GM18868 (cell line): Measurements from ENCODE around the gene PTGR3.
"Not testable (repeated sequence)": the region's sequence is repeated elsewhere in the genome, so short reads cannot be mapped to it uniquely, and the experiment has no call there.

Source experiments
- ATAC-seq: cut with Tn5 transposase; IDR thresholded peaks from one replicate; pipeline ENCODE4 v1.9.1; 2021; ENCODE audit warnings: mild to moderate bottlenecking, moderate library complexity; ENCODE audit not compliant: unreplicated experiment

The PTGR3 gene

DNA sequence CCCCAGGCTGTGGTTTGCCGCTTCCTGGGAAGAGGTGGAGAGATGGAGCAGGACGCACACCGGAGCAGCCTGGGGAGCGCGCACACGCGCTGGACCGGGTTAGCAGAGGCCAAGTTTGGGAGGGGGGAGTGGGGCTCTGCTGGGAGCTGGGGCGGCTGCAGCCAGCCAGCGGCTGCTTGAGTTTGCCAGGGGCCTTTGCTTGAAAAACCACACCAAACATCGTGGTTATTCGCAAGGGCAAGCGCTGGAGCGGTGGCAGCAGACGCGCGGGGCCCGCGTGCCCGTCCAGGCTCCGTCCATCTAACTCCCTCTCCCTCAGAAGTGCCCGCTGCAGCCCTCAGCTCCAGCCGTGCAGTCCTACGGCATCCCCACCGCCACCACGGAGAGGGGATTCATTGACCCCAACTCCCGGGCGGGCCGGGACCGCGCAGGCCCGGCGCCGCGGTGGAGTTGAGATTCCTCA is 4.6 kb downstream of the PTGR3 start:
- ATAC-seq = no peak

DNA sequence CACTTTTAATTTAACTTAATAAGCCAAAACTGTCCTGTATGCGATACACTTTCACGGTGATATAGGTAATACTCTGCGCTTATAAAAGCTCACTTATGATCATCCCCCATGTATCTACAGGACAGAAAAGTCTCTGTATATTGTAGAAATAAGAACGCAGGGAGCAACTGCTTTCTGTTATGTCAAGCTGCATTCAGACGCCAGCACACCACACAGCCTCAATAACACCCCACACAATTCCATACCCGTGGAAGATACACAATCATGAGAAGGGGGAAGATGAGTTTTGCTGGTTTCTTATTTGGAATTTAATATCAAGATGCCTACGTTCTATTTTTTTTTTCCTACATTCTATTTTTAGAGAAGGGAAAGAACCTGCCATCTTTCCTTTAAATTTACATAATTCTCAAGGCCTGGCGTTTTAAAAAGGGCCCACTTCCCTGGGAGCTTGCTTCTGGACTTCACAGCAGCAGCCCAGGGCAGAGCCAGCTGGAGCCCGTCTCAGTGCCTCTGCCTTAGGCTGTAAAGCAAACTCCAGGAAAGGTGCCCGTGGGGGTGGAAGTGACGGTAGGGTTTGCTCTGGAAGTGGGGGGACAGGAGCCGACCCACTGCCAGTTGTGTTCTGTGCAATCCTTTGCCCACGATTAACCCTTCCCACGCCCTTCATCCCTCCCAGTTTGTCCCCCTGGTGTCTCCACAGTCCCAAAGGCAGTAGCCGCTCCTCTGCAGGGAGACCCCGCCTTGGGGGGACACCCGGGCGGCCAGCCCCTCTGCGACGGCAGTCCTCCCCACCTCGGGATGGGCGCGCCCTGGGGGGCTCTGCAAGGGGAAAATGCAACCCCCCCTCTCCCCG is 5.3 kb downstream of the PTGR3 start:
- no peak for ATAC-seq

DNA sequence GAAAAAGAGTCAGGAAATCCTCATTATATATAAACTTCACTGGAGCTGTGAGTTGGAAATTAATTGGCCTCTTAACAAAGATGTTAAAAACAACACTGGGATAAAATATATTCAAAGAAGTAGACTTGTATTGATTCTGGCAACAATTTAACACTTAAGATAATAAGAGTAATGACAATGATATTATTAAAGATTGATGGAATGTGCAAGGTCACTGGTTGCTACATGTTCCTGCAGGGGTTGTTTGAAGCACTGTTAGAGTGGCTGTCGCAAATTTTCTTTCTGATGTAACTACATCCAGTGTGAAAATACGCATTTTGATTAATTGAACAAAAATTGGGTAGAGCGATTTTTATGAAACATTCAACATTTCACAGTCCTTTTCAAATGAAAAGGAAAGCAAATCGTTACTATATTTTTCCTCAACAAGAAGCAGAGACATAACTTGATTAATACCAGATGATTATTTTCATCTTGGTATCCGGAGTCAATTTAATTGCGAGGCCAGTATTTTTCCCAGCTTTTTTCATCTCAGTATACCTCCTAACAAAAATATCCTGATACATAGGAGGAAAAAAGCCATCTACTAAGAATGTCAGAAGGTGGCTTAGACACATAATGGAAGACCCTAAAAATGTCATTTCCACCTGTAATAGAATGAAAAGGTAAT is 6.1 kb downstream of the PTGR3 start:
- ATAC-seq = no peak

DNA sequence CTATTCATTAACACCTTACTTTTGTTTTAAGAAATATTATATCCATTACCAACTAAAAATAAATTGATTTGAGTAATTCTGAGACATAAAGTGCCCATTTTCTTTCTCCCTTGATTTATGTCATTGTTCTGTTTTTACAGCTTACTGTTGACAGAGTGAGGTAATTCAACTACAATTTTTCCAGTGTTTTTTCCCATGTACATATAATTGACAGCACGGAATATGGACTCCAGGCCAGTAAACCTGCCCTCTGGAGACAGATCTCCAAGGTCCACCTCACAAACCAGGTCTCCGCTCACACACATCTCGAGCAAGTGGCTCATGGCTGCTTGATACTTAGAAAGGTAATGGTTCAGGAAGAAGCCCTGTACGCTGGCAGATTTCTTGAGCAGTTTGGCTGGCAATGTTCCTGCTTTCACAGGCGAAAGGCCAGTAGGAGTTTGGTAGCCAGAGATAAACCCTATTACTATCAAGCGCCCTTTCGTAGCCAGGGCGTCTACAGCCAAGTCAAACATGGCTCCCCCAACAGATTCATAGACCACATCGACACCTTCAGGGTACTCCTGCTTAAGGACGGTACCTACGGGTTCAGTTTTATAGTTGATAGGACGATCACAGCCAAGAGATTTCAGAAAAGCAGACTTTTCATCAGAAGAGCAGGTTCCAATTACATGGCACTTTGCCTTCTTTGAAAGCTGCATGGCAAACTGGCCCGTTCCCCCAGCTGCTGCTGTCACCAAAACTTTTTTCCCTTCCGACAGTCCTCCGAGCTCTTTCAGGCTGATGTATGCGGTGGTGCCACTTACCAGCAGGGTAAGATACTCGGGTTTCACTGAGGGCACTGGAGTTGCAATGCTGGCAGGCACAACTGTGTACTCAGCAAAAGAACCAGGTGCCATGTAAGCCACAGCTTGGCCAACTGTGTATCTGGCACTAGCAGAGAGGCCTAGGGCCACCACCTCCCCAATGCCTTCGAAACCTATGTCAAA is 7.4 kb downstream of the PTGR3 start:
- no peak for ATAC-seq

DNA sequence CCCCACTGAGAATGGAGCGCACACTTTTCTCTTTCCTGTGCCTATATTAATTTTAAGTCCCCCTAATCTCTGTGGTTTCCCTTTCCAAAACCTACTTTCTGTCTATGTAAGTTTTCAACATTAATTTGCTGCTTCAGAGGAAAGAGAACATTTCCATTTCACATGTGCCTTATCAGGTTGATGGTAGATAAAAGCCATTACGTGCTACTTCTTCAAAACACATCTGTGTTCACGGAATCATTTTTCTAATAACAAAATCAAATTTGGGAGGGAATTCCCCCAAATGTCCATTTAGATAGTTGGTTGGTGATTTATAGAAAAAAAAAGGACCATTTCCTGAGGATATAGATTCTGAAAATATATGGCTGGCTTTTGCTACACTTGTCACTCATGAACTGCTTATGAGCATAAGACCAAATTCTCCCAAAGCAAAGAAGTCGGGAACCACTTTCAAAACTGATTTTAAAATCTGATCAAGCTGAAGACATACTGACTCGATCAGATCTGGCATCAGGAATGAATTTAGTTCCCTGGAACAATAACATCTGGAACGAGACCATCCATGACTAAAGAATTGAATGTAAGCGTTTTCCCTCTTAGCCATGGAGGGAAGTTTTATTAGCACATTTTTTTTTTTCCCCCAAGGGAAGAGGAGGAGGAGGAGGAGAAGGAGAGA is 8.2 kb downstream of the PTGR3 start:
- ATAC-seq = no peak

DNA sequence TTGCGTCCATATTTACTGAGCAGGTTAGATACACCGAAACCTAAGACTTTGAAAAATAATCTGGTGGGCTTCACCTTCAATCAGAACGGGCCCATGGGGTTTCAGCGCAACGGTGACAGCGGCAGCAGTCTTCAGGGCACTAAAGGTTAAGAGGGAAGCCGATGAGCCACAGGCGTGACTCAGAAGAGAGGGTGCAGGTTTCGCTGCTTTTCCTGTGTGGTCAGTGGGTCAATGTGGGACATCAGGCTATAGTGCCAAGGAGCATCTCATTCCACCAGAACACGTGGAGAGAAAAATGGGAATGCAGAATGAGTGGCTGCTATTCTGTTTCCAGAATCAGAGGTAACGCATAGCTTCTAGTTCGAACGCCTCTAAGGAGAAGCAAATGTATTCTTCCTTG is 8.9 kb downstream of the PTGR3 start:
- ATAC-seq = no peak

DNA sequence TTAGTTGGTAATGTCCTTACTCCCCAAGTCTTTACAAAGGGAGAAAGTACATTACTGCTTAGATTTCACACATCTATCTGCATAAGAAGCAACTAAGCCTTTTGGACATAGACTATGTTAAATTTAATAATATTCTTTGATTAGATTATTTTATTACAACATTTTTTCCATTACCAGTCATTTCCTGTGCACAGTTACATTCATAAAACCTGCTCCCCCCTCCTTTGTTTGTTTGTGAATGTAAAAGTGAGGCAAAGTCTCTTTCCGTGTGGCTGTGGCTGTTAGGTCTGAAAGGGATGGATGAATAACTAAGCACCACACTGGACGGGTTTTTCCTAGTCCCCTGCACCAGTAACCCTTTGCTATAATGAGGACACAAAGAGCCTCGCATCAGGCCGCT is 9.6 kb downstream of the PTGR3 start:
- ATAC-seq = no peak

DNA sequence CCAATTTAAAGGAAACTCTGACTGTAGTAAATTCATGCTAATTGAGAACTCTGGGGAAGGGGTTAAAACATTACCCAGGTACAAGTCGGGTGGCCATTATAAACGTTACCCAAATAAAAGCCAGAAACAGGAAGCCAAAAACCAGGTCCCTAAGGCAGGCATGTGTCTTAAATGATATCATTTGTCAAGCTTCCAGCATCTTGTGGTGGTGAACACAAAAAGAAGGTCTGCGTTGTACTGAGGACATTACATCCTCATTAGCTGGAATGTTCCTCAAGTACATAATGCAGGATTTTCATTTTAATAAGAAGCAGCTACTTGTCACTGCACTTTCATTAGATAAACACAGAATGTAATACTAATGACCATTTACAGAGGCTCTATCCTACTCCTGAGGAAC is 10.9 kb downstream of the PTGR3 start:
- no peak for ATAC-seq

DNA sequence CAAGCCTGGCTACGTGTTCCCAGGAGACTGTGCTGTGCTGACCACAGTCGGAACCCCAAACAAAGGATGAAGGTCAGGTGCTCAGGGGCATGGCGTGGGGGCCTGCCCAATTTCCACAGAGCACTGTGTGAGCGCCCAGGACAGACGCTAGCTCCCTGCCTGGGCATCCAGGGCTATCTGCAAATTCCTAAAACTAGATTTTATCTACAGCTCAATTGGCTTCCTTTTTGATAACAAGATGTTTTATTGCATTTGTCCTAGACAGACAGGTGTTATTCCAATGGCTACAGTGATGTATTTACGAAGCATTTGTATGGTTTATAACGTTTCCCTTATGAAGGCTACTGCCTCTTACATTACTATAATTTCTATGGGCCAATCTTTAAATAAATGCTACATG is 16.0 kb downstream of the PTGR3 start:
- ATAC-seq = no peak

DNA sequence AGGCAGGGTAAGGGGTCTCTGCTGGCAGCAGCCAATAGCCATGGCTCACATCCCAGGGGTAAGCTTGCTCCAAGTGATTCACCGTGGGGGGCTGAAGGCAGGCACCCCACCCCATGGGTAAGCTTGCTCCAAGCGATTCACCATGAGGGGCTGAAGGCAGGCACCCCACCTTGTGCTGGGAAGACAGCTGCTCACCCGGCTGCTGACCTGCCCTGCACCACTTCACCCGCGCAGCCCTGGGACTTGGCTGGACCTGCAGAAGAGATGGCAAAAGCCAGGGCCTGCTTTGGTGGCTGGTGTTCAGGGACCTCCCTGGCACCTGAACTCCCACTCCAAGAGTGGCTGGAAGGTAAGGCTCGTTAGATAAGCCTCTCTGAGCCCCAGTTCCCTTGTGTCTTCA is 19.2 kb downstream of the PTGR3 start:
- no peak for ATAC-seq

DNA sequence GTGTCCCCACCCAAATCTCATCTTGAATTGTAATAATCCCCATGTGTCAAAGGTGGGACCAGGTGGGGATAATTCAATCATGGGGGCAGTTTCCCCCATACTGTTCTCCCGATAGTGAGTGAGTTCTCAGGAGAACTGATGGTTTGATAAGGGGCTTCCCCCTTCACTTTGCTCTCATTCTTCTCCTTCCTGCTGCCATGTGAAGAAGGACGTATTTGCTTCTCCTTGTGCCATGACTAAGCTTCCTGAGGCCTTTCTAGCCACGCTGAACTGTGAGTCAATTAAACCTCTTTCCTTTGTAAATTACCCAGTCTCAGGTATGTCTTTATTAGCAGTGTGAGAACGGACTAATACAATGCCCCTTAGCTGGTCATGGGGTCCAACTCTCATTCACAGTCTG is 21.2 kb downstream of the PTGR3 start:
- not testable (repeated sequence) for ATAC-seq

DNA sequence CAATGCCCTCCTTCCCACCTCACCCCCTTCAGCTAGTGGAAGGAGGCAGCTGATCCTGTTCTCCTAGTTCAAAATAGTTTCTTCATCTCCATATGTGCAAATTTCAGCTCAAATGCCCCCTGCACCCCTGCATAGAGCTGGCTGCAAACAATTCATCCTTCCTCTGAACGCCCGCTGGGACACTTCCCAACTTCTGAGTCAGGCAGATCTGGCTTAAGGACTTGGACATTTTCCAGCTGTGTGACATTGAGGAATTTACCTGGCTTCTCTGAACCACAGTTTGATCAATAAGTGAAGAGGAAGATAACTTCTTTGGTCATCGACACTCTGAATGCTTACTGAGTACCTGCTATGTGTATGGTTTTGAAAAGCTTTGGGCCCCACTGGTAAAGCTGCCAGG is 23.5 kb downstream of the PTGR3 start:
- no peak for ATAC-seq

DNA sequence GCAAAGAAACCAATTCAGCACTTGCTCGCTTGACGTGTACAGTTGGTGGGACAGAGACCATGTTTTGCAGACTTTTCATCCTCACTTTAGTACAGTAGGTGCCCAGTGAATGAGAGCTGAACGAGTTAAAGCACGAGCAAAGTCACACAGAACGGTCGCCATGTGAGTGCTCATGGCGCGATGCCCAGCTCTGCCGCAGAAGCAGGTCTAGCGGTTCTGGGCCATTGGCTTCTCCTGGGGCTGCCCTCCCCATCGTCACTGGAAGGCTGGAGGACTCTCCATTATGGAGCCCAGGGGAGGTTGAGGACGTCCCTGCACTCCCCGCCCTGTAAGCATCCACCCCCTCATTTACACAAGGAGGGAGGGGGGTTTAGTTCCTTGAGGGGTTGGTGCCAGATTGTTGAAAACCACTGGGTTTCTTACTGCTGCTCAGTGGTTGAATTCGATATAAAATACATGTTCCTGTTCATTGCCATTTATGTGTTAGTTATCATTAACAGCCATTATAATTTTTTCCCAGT is 24.9 kb downstream of the PTGR3 start:
- no peak for ATAC-seq

DNA sequence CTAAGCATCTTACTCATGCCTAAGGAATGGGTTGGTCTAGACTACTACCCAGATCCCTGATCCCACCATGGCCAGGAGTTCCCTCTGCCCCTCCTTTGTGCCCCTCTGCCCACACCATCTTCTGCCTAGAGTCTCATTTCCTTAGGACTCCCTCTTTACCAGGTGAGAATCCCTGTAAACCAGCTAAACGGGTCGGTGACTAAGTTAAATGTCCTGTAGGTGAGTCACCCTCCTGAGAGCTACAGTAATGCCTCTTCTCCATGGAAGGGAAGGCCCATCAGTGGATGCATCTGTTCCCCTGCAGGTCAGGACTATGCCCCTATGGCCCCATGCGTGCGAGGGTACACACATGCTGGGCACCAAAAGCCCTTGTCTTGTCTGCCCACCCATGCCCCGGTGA is 25.4 kb downstream of the PTGR3 start:
- ATAC-seq = no peak

DNA sequence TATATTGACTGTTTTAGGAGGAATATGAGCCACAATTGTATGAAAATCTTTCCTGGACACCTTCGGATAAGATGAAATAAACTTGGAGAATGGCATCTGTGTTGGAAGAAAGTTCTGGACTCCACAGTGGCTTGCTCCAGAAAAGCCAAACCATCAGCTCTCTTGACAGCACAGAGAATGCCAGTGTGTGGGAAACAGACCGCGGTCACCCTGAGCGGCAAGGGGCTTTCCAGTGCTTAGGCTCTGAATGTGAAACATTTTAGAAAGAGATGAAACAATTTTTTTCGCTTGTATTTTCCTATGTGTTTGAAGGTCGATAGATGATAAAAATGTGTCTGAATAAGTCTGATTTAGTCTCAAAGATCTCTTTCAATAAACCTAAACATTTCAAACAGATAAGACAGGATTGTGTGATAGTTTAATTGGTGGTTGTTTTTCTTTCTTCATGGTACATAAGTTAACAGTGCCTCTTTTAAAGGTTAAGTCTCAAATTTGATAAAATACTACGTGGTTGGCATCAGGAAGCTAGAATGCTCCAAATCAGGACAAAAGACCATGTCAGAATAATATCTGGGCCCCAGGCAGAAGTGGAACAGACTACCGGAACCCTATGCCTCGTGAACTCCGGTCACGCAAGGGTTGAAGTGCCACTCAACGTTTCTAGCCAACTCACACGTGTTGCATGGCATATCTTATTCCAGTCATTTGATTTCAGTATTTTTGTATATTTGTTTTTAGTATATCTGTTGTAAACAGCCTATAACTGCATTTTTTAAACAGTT is 28.9 kb downstream of the PTGR3 start:
- peak; percentile 89 for ATAC-seq

DNA sequence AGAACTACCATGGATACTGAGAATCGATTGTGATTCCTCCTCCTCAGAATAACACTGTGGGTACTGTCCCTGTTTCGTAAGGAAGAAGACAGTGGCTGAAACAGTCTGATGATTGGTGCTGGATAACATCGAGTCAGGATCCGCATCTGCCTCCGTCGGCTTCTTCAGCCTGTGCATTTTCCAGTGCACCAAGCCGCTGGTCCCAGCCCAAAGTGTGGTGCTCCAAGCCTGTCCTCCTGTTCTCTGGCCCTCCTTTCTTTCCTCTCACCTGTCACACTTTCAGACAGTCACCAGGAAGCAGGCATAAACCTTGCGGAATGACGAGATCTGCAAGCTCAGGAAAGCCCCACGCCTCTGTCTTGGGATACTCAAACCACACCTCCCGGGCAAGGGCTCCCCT is 30.6 kb downstream of the PTGR3 start:
- ATAC-seq = no peak

DNA sequence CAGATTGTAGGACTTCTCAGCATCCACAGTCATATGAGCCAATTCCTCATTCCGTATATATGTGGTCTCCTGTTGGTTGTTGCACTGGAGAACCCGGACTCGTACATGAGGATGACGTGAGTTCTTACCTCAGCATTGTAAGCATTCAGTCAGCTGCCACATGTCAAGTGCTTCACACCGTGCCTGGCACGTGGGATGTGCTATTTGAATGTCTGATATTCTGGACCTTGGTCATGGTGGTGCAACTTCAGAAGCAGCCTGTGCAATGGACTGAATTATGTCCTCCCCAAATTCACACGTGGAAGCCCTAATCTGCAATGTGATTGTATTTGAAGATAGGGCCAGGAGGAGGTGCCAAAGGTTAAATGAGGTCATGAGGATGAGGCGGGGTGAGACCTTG is 32.1 kb downstream of the PTGR3 start:
- no peak for ATAC-seq

DNA sequence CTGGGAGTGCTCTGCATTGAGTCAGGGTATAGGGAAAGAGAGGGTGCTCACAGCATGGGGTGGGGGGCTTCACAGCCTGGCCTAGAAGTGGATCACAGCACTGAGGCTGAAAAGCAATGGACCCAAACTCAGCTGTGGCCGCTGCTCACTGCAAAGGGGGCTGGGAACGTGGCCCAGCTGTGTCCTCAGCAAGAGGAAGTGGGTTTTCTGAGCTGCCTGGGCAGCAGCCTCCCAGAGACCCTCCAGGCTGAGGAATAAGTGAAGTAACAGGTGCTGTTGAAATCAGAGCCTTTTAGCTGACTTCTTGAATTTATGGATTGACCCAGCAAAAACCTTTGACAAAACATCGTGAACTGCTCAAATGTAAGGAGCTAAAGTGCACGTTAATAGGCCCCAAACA is 35.2 kb downstream of the PTGR3 start:
- no peak for ATAC-seq

DNA sequence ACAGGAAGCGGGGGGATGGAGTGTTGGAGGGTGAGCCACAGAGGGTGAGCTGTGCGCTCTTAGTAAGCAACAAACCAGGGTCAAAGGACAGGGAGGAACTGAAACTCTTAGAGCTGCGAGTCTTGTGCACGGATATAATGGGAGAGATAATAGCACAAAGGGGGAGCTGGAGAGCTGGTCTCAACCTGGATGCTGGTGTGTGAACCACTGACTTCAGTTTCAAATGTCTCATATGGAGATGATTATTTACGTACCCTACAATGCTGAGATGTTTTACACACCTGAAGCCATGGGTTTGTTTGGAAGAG is 35.9 kb downstream of the PTGR3 start:
- peak; percentile 100 for ATAC-seq
